GM19035 (cell line): ENCODE measurements around the gene ZNF620.
"Not testable (repeated sequence)": the region's sequence is repeated elsewhere in the genome, so short reads cannot be mapped to it uniquely, and the experiment has no call there.

Experiments
- ATAC-seq: cut with Tn5 transposase; IDR thresholded peaks from one replicate; pipeline ENCODE4 v1.9.1; 2021; ENCODE audit not compliant: unreplicated experiment

The ZNF620 gene

GRCh38 chr3:40499952-40500351 is 5.9 kb upstream of the ZNF620 start:
- ATAC-seq, result no peak

GRCh38 chr3:40502034-40502433 is 3.8 kb upstream of the ZNF620 start:
- ATAC-seq, result no peak

- no peak for ATAC-seq
These were observed 1.0 kb upstream of the ZNF620 start for GRCh38 chr3:40504636-40505430.

- no peak for ATAC-seq
These were observed 5.3 kb downstream of the ZNF620 start for GRCh38 chr3:40511031-40511718.

- ATAC-seq, result no peak
These were observed 10.4 kb downstream of the ZNF620 start for GRCh38 chr3:40516201-40516600.

- ATAC-seq, result no peak
These were observed 12.2 kb downstream of the ZNF620 start for GRCh38 chr3:40518067-40518466.

- no peak for ATAC-seq
These were observed 13.0 kb downstream of the ZNF620 start for GRCh38 chr3:40518848-40519247.

GRCh38 chr3:40521254-40521653 is 15.4 kb downstream of the ZNF620 start:
- ATAC-seq, result no peak

GRCh38 chr3:40523781-40524180 is 17.9 kb downstream of the ZNF620 start:
- no peak for ATAC-seq

- peak; percentile 29 for ATAC-seq
These were observed 18.4 kb downstream of the ZNF620 start for GRCh38 chr3:40524222-40524567.

GRCh38 chr3:40524568-40525285 is 18.9 kb downstream of the ZNF620 start, which contains the start of gene ZNF621:
TSS of gene ZNF621 (plus strand) at chr3:40524960. CDS start at chr3:40525841, 881 bp downstream.
- peak; percentile 98 for ATAC-seq

- no peak for ATAC-seq
These were observed 22.6 kb downstream of the ZNF620 start for GRCh38 chr3:40528426-40528825.

- ATAC-seq, result no peak
These were observed 26.4 kb downstream of the ZNF620 start for GRCh38 chr3:40532252-40532651.

GRCh38 chr3:40534283-40534682 is 28.4 kb downstream of the ZNF620 start:
- no peak for ATAC-seq

GRCh38 chr3:40546816-40547215 is 41.0 kb downstream of the ZNF620 start:
- ATAC-seq, result no peak

- no peak for ATAC-seq
These were observed 44.3 kb downstream of the ZNF620 start for GRCh38 chr3:40550167-40550566.

GRCh38 chr3:40557575-40558161 is 51.8 kb downstream of the ZNF620 start:
- ATAC-seq, result no peak

- ATAC-seq, result not testable (repeated sequence)
These were observed 56.6 kb downstream of the ZNF620 start for GRCh38 chr3:40562482-40562881.

GRCh38 chr3:40565629-40566028 is 59.8 kb downstream of the ZNF620 start:
- ATAC-seq, result not testable (repeated sequence)

GRCh38 chr3:40566694-40567093 is 60.9 kb downstream of the ZNF620 start:
- ATAC-seq, result no peak
